ENCODE results near the gene YWHAB. TPM values are rescaled to one million over a fixed set of nuclear protein-coding genes. Genes with fewer than 3 reads are reported as not detected.

YWHAB gene
- total RNA-seq, 2 experiments from 2014 or later = 163 to 167 TPM

GRCh38 chr20:44910690-44911262 lies 25.3 kb downstream of the YWHAB start:
- no peaks in the 10 kb centered on the region for H3K9me3 Mint-ChIP-seq
- POLR2A ChIA-PET = interaction anchor here (0.9 to 5.3 kb wide), 4 partner anchors 22 to 118 kb away, joined by 3 to 24 read pairs (median 6); partner anchors contain the start of genes TOMM34 and YWHAB
- no peaks in the 10 kb centered on the region for H3K27me3 Mint-ChIP-seq
- peaks cover 49% of the 10 kb centered on the region for H3K36me3 Mint-ChIP-seq (ENCODE audit: low read depth)
- no peaks in the 10 kb centered on the region for H3K9me3 ChIP-seq (ENCODE audit: control insufficient read depth in 1 of 2, insufficient read depth in 1 of 2, low read length in 2 of 2)
- H3K27me3 ChIP-seq (ENCODE audit: control insufficient read depth in 1 of 2, insufficient read depth in 2 of 2, low read length in 2 of 2) = no peaks in the 10 kb centered on the region
- peaks cover 26% of the 10 kb centered on the region for H3K36me3 ChIP-seq (ENCODE audit: insufficient read depth, low read length)
- TF ChIP-seq CTCF (IDR thresholded peaks at IDR 0.05) = no peak
- intact Hi-C loops (cut with DNase I, micrococcal nuclease) = loop anchor here in 1 of 2 experiments (2.0 to 5.0 kb wide), 3 partner anchors 52 to 380 kb away; partner anchors contain the start of gene TOMM34
- no peak overlapping the region for H3K27ac ChIP-seq (ENCODE audit: low read depth in 1 of 2, low read length in 2 of 2)
- H3K4me1 ChIP-seq (ENCODE audit: insufficient read depth, low read length) = peaks cover 22% of the 10 kb centered on the region
- peak overlapping the region; percentile 85 for H3K4me3 Mint-ChIP-seq
- H3K4me1 Mint-ChIP-seq (ENCODE audit: low read depth) = peaks cover 38% of the 10 kb centered on the region
- DNase-seq = no peak
- peak overlapping the region; percentile 86 for H3K4me3 ChIP-seq (ENCODE audit: low read length)
- H3K27ac Mint-ChIP-seq = peak overlapping the region; percentile 68
- CTCF ChIA-PET = no interaction called here
- ATAC-seq (ENCODE audit: poor library complexity) = no peak

DNA sequence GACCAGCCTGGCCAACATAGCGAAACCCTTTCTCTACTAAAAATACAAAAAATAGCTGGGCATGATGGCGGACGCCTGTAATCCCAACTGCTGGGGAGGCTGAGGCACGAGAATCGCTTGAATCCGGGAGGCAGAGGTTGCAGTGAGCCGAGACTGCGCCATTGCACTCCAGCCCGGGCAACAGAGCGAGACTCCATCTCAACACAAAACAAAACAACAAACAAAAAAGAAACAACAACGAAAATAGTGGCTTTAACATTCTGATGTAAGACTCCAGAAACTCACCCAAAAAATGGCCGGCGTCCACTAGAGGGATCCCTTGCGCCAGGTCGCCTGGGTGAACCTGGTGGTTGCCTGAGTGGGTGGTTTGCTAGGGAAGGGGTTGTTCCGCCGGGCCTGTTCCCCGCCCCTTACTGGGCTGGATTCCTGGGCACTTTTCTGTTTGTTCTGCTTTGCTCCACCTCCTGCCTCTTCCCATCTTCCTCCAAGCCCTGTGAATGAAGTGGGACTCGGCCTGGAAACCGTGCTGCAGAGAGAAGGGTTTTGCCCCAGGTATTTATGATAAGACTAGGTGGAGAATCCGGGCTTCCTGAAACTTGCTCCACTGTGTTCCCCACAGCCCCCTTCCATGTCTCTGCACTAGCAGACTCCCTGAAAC lies 25.9 kb downstream of the YWHAB start:
- Mint-ChIP-seq H3K27ac (peak overlapping the region; percentile 69), H3K27me3 (no peaks in the 10 kb centered on the region), H3K4me1 (ENCODE audit: low read depth) (peaks cover 38% of the 10 kb centered on the region), H3K9me3 (no peaks in the 10 kb centered on the region), H3K36me3 (ENCODE audit: low read depth) (peaks cover 43% of the 10 kb centered on the region), H3K4me3 (peak overlapping the region; percentile 63)
- intact Hi-C loops (cut with DNase I, micrococcal nuclease) = loop anchor here in 1 of 2 experiments (2.0 to 5.0 kb wide), 3 partner anchors 51 to 379 kb away; partner anchors contain the start of gene TOMM34
- peaks cover 22% of the 10 kb centered on the region for H3K4me1 ChIP-seq (ENCODE audit: insufficient read depth, low read length)
- H3K9me3 ChIP-seq (ENCODE audit: control insufficient read depth in 1 of 2, insufficient read depth in 1 of 2, low read length in 2 of 2) = no peaks in the 10 kb centered on the region
- no peaks in the 10 kb centered on the region for H3K27me3 ChIP-seq (ENCODE audit: control insufficient read depth in 1 of 2, insufficient read depth in 2 of 2, low read length in 2 of 2)
- peak in 13 of 14 experiments; percentile 16 to 68 (median 46) for DNase-seq
- CTCF ChIA-PET = no interaction called here
- no peak for ATAC-seq (ENCODE audit: poor library complexity)
- no peak overlapping the region for H3K4me3 ChIP-seq (ENCODE audit: low read length)
- H3K27ac ChIP-seq (ENCODE audit: low read depth in 1 of 2, low read length in 2 of 2) = no peak overlapping the region
- POLR2A ChIA-PET = interaction anchor here (1.0 to 5.3 kb wide), 3 partner anchors 22 to 49 kb away, joined by 4 to 24 read pairs (median 9); partner anchors contain the start of genes TOMM34 and YWHAB
- peak; percentile 63 for TF ChIP-seq CTCF (IDR thresholded peaks at IDR 0.05)
- H3K36me3 ChIP-seq (ENCODE audit: insufficient read depth, low read length) = peaks cover 20% of the 10 kb centered on the region

- ChIA-PET POLR2A (interaction anchor here (5.3 kb wide), 1 partner anchor 23 kb away, joined by 24 read pairs; no protein-coding TSS in a partner anchor), CTCF (no interaction called here)
- ATAC-seq (ENCODE audit: poor library complexity) = no peak
- Mint-ChIP-seq H3K27me3 (no peaks in the 10 kb centered on the region), H3K9me3 (no peaks in the 10 kb centered on the region), H3K4me1 (ENCODE audit: low read depth) (peaks cover 38% of the 10 kb centered on the region), H3K4me3 (peak overlapping the region; percentile 51), H3K27ac (peak overlapping the region; percentile 61), H3K36me3 (ENCODE audit: low read depth) (peaks cover 35% of the 10 kb centered on the region)
- H3K4me1 ChIP-seq (ENCODE audit: insufficient read depth, low read length) = peaks cover 22% of the 10 kb centered on the region
- intact Hi-C loops (cut with DNase I, micrococcal nuclease) = loop anchor here in 1 of 2 experiments (5.0 kb wide), 2 partner anchors 50 to 180 kb away; partner anchors contain the start of gene TOMM34
- no peaks in the 10 kb centered on the region for H3K9me3 ChIP-seq (ENCODE audit: control insufficient read depth in 1 of 2, insufficient read depth in 1 of 2, low read length in 2 of 2)
- no peaks in the 10 kb centered on the region for H3K27me3 ChIP-seq (ENCODE audit: control insufficient read depth in 1 of 2, insufficient read depth in 2 of 2, low read length in 2 of 2)
- DNase-seq = no peak
- H3K27ac ChIP-seq (ENCODE audit: low read depth in 1 of 2, low read length in 2 of 2) = no peak overlapping the region
- H3K36me3 ChIP-seq (ENCODE audit: insufficient read depth, low read length) = peaks cover 12% of the 10 kb centered on the region
- no peak for TF ChIP-seq CTCF (IDR thresholded peaks at IDR 0.05)
- H3K4me3 ChIP-seq (ENCODE audit: low read length) = no peak overlapping the region
These were observed 26.7 kb downstream of the YWHAB start for GRCh38 chr20:44912189-44912588.

Data from CD4-positive, alpha-beta T cell (primary cell).